Measurements from ENCODE around the gene TRIL. TPM values are rescaled to one million over a fixed set of nuclear protein-coding genes. Genes with fewer than 3 reads are reported as not detected.

The TRIL gene
- total and polyA plus RNA-seq, 2 of the 13 experiments (the other 11 are each of a cell fraction or from before 2014, with no cell fraction given), result 0.18 to 0.40 TPM

DNA sequence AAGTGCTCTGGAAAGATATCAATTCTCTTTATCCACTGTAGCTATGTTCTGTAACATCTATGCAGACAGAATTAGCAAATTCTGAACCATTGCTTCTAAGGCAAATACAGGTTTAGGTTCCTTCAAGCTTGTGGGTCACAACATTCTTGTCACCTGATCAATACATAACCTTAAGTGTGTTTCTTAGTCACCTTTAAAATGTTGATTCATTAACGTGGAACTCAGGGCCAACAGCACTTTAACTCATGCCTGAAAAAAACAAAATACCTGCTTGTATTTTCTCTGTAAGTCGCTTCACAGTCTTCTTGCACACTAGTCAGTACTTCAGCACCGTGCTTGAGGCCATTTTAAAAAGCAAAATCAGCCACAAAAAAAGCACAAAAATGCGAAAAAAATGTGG is 35.2 kb upstream of the TRIL start (continued):
- TF ChIP-seq ZNF224 (CRISPR knock-in tag; IDR thresholded peaks at IDR 0.05) (no peak), ZNF432 (CRISPR knock-in tag; IDR thresholded peaks at IDR 0.05; ENCODE audit: borderline replicate concordance) (no peak), ZNF841 (CRISPR knock-in tag; IDR thresholded peaks at IDR 0.05; ENCODE audit: borderline replicate concordance) (no peak), YEATS4 (CRISPR knock-in tag; IDR thresholded peaks at IDR 0.05; ENCODE audit: borderline replicate concordance) (no peak), HNF4A (CRISPR knock-in tag; IDR thresholded peaks at IDR 0.05) (no peak), JUNB (CRISPR knock-in tag; IDR thresholded peaks at IDR 0.05; ENCODE audit: borderline replicate concordance) (no peak), TGIF2 (CRISPR knock-in tag; IDR thresholded peaks at IDR 0.05) (no peak), ETV6 (CRISPR knock-in tag; conservative IDR thresholded peaks at IDR 0.05) (no peak)
- TF ChIP-seq, protein P1, sequence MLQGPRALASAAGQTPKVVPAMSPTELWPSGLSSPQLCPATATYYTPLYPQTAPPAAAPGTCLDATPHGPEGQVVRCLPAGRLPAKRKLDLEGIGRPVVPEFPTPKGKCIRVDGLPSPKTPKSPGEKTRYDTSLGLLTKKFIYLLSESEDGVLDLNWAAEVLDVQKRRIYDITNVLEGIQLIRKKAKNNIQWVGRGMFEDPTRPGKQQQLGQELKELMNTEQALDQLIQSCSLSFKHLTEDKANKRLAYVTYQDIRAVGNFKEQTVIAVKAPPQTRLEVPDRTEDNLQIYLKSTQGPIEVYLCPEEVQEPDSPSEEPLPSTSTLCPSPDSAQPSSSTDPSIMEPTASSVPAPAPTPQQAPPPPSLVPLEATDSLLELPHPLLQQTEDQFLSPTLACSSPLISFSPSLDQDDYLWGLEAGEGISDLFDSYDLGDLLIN (CRISPR knock-in tag; IDR thresholded peaks at IDR 0.05; ENCODE audit: borderline replicate concordance), result no peak
- TF ChIP-seq, protein P2, sequence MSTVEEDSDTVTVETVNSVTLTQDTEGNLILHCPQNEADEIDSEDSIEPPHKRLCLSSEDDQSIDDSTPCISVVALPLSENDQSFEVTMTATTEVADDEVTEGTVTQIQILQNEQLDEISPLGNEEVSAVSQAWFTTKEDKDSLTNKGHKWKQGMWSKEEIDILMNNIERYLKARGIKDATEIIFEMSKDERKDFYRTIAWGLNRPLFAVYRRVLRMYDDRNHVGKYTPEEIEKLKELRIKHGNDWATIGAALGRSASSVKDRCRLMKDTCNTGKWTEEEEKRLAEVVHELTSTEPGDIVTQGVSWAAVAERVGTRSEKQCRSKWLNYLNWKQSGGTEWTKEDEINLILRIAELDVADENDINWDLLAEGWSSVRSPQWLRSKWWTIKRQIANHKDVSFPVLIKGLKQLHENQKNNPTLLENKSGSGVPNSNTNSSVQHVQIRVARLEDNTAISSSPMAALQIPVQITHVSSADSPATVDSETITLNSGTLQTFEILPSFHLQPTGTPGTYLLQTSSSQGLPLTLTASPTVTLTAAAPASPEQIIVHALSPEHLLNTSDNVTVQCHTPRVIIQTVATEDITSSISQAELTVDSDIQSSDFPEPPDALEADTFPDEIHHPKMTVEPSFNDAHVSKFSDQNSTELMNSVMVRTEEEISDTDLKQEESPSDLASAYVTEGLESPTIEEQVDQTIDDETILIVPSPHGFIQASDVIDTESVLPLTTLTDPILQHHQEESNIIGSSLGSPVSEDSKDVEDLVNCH (CRISPR knock-in tag; IDR thresholded peaks at IDR 0.05), result no peak
- TF ChIP-seq, protein P3, sequence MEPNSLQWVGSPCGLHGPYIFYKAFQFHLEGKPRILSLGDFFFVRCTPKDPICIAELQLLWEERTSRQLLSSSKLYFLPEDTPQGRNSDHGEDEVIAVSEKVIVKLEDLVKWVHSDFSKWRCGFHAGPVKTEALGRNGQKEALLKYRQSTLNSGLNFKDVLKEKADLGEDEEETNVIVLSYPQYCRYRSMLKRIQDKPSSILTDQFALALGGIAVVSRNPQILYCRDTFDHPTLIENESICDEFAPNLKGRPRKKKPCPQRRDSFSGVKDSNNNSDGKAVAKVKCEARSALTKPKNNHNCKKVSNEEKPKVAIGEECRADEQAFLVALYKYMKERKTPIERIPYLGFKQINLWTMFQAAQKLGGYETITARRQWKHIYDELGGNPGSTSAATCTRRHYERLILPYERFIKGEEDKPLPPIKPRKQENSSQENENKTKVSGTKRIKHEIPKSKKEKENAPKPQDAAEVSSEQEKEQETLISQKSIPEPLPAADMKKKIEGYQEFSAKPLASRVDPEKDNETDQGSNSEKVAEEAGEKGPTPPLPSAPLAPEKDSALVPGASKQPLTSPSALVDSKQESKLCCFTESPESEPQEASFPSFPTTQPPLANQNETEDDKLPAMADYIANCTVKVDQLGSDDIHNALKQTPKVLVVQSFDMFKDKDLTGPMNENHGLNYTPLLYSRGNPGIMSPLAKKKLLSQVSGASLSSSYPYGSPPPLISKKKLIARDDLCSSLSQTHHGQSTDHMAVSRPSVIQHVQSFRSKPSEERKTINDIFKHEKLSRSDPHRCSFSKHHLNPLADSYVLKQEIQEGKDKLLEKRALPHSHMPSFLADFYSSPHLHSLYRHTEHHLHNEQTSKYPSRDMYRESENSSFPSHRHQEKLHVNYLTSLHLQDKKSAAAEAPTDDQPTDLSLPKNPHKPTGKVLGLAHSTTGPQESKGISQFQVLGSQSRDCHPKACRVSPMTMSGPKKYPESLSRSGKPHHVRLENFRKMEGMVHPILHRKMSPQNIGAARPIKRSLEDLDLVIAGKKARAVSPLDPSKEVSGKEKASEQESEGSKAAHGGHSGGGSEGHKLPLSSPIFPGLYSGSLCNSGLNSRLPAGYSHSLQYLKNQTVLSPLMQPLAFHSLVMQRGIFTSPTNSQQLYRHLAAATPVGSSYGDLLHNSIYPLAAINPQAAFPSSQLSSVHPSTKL (CRISPR knock-in tag; IDR thresholded peaks at IDR 0.05), result no peak
- TF ChIP-seq, protein P4, sequence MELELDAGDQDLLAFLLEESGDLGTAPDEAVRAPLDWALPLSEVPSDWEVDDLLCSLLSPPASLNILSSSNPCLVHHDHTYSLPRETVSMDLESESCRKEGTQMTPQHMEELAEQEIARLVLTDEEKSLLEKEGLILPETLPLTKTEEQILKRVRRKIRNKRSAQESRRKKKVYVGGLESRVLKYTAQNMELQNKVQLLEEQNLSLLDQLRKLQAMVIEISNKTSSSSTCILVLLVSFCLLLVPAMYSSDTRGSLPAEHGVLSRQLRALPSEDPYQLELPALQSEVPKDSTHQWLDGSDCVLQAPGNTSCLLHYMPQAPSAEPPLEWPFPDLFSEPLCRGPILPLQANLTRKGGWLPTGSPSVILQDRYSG (CRISPR knock-in tag; IDR thresholded peaks at IDR 0.05), result no peak

All from HepG2 (cell line).